Breast epithelium (tissue), 4 donors: Measurements from ENCODE around the gene CDK5RAP2. TPM values are rescaled to one million over a fixed set of nuclear protein-coding genes. Genes with fewer than 3 reads are reported as not detected.
A peak's percentile ranks its signal among the peaks of the same experiment; 100 is the strongest.
"Not testable (repeated sequence)": the region's sequence is repeated elsewhere in the genome, so short reads cannot be mapped to it uniquely, and the experiment has no call there.

Source experiments
- DNase-seq, 2 donors: peaks; one replicate each; pipeline ENCODE4 v3.0.0-alpha.2; 2019; ENCODE audit warnings: low spot score in 2 of 2
- H3K27ac ChIP-seq, 2 donors: fragments of 200-600 bp; sonication (generic) in 1 of 2; one replicate each; pipeline ENCODE4 v1.5.1; 2016 to 2019; ENCODE audit warnings: mild to moderate bottlenecking in 1 of 2
- H3K27me3 ChIP-seq, 2 donors: fragments of 200-600 bp; sonication (generic) in 1 of 2; one replicate each; pipeline versions ENCODE4 v1.5.1 to v1.6.0; 2017 to 2019; ENCODE audit warnings: control low read depth in 1 of 2, mild to moderate bottlenecking in 1 of 2
- H3K36me3 ChIP-seq: fragments of 200-600 bp; one replicate; pipeline ENCODE4 v1.5.1; 2019
- H3K4me1 ChIP-seq, 2 donors: fragments of 200-600 bp; sonication (generic); one replicate each; pipeline ENCODE4 v1.5.1; 2016 to 2019; ENCODE audit warnings: control low read depth in 1 of 2
- H3K4me3 ChIP-seq, 3 donors: fragments of 200-600 bp; sonication (generic); 1 replicate in 2 of 3; 2 replicates in 1 of 3; pipeline ENCODE4 v1.5.1; 2016 to 2019; ENCODE audit warnings: mild to moderate bottlenecking in 3 of 3, moderate library complexity in 2 of 3
- H3K9me3 ChIP-seq, 2 donors: fragments of 200-600 bp; sonication (generic) in 1 of 2; one replicate each; pipeline ENCODE4 v1.5.1; 2016 to 2019; ENCODE audit warnings: control low read depth in 1 of 2
- CTCF ChIP-seq, 3 donors: fragments of 450-650 bp; IDR thresholded peaks; one replicate each; pipeline ENCODE4 v1.5.1; 2016 to 2017; ENCODE audit warnings: antibody characterized with exemption in 3 of 3, mild to moderate bottlenecking in 3 of 3, moderate library complexity in 3 of 3
- POLR2A ChIP-seq: fragments of 450-650 bp; IDR thresholded peaks from one replicate; pipeline ENCODE4 v1.6.1; 2016; ENCODE audit warnings: antibody characterized with exemption, mild to moderate bottlenecking, moderate library complexity
- POLR2AphosphoS5 ChIP-seq, 3 donors: sonication (generic); formaldehyde crosslinking; IDR thresholded peaks; one replicate each; pipeline ENCODE4 v1.6.1; 2017; ENCODE audit warnings: antibody characterized with exemption in 3 of 3
- intact Hi-C: fragments of 100-400 bp; cut with DNase I; formaldehyde crosslinking; loops from one replicate; pipeline ENCODE4 v1.15.1; 2023; ENCODE audit warnings: low total_unique reads
- total RNA-seq, 3 donors: library from RNA; depleted of rRNA; stranded (reverse); fragments of >200 nt; gene quantifications; one replicate each; pipeline ENCODE4 v1.1.0, GENCODE V29; 2016

The CDK5RAP2 gene
- total RNA-seq, 3 donors from 2014 or later, result 44.5 to 77.4 (median 60.6) TPM

- intact Hi-C loops, result no loop called here
- H3K4me3 ChIP-seq, result no peak overlapping the region
- no peak for TF ChIP-seq POLR2AphosphoS5 (IDR thresholded peaks at IDR 0.05)
- H3K27ac ChIP-seq, result peak overlapping the region in 1 of 2 donors; percentile 51
- no peaks in the 10 kb centered on the region for H3K4me1 ChIP-seq
- no peaks in the 10 kb centered on the region for H3K9me3 ChIP-seq
- no peaks in the 10 kb centered on the region for H3K27me3 ChIP-seq
- DNase-seq, result no peak
- peaks cover 10% of the 10 kb centered on the region for H3K36me3 ChIP-seq
These were observed 55.1 kb downstream of the CDK5RAP2 start for GRCh38 chr9:120524863-120525262.

GRCh38 chr9:120524038-120524437 is 55.9 kb downstream of the CDK5RAP2 start:
- no peak overlapping the region for H3K27ac ChIP-seq
- DNase-seq, result no peak
- intact Hi-C loops, result no loop called here
- TF ChIP-seq POLR2AphosphoS5 (IDR thresholded peaks at IDR 0.05) (no peak), CTCF (IDR thresholded peaks at IDR 0.05) (no peak), POLR2A (no peak)
- H3K4me3 ChIP-seq, result no peak overlapping the region
- no peaks in the 10 kb centered on the region for H3K27me3 ChIP-seq
- no peaks in the 10 kb centered on the region for H3K4me1 ChIP-seq
- H3K9me3 ChIP-seq, result no peaks in the 10 kb centered on the region
- peaks cover 10% of the 10 kb centered on the region for H3K36me3 ChIP-seq

GRCh38 chr9:120522558-120522957 is 57.4 kb downstream of the CDK5RAP2 start:
- Histone ChIP-seq H3K27ac (no peak overlapping the region), H3K9me3 (no peaks in the 10 kb centered on the region), H3K4me3 (no peak overlapping the region), H3K4me1 (no peaks in the 10 kb centered on the region), H3K27me3 (no peaks in the 10 kb centered on the region), H3K36me3 (peaks cover 4% of the 10 kb centered on the region)
- intact Hi-C loops, result no loop called here
- DNase-seq, result no peak
- TF ChIP-seq POLR2AphosphoS5 (IDR thresholded peaks at IDR 0.05) (no peak), POLR2A (no peak), CTCF (IDR thresholded peaks at IDR 0.05) (no peak)

GRCh38 chr9:120522032-120522431 is 57.9 kb downstream of the CDK5RAP2 start:
- H3K36me3 ChIP-seq, result no peaks in the 10 kb centered on the region
- no peak overlapping the region for H3K4me3 ChIP-seq

GRCh38 chr9:120521101-120521500 is 58.9 kb downstream of the CDK5RAP2 start:
- Histone ChIP-seq H3K27me3 (no peaks in the 10 kb centered on the region), H3K9me3 (no peaks in the 10 kb centered on the region), H3K4me1 (no peaks in the 10 kb centered on the region), H3K36me3 (no peaks in the 10 kb centered on the region), H3K27ac (no peak overlapping the region), H3K4me3 (no peak overlapping the region)
- no peak for DNase-seq
- no peak for TF ChIP-seq CTCF (IDR thresholded peaks at IDR 0.05)
- no peak for TF ChIP-seq POLR2AphosphoS5 (IDR thresholded peaks at IDR 0.05)
- TF ChIP-seq POLR2A, result no peak
- intact Hi-C loops, result no loop called here

More at GRCh38 chr9:120522032-120522431, 57.9 kb downstream of the CDK5RAP2 start:
- intact Hi-C loops, result no loop called here
- DNase-seq, result no peak
- Histone ChIP-seq H3K4me1 (no peaks in the 10 kb centered on the region), H3K27ac (no peak overlapping the region), H3K9me3 (no peaks in the 10 kb centered on the region), H3K27me3 (no peaks in the 10 kb centered on the region)
- TF ChIP-seq POLR2AphosphoS5 (IDR thresholded peaks at IDR 0.05) (no peak), CTCF (IDR thresholded peaks at IDR 0.05) (no peak), POLR2A (no peak)

- intact Hi-C loops, result not testable (repeated sequence)
These were observed 64.0 kb downstream of the CDK5RAP2 start for GRCh38 chr9:120515996-120516395.

GRCh38 chr9:120515481-120515880 is 64.5 kb downstream of the CDK5RAP2 start:
- H3K9me3 ChIP-seq, H3K36me3 ChIP-seq, intact Hi-C loops, H3K4me1 ChIP-seq, H3K27me3 ChIP-seq, H3K4me3 ChIP-seq, DNase-seq, H3K27ac ChIP-seq: not testable (repeated sequence)

More at GRCh38 chr9:120515996-120516395, 64.0 kb downstream of the CDK5RAP2 start:
- not testable (repeated sequence) for H3K4me1 ChIP-seq, H3K27me3 ChIP-seq, H3K4me3 ChIP-seq, H3K36me3 ChIP-seq, DNase-seq, H3K27ac ChIP-seq, H3K9me3 ChIP-seq
